ENCODE measurements around the gene SCAF11.

DNA sequence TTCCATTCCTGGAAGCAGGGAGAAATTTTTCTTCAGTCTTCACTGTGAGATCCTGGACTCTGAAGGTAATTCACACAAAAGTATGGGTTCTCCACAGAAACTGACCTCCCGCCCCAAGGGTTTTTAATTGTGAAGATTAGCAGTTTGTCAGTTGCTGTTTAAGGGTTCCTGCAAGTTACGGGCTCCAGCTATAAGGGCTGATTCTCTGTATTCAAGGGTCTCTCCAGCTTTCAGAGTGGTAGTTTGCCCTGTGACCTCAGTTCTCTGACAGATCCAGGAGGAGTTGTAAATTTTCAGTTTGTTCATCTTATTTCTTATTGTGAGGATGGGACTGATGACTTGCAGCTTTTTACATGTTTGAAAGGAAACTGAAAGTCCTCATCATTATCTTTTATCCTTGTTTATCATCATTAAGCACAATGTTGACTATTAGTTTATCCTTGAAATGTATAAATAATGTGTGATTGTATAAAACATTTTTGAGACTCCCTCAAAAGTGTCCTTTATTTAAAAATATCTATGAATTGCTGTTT is 110.9 kb downstream of the SCAF11 start:
- TF ChIP-seq POLR2A (IDR thresholded peaks at IDR 0.05), result no peak
- TF ChIP-seq, protein P1, sequence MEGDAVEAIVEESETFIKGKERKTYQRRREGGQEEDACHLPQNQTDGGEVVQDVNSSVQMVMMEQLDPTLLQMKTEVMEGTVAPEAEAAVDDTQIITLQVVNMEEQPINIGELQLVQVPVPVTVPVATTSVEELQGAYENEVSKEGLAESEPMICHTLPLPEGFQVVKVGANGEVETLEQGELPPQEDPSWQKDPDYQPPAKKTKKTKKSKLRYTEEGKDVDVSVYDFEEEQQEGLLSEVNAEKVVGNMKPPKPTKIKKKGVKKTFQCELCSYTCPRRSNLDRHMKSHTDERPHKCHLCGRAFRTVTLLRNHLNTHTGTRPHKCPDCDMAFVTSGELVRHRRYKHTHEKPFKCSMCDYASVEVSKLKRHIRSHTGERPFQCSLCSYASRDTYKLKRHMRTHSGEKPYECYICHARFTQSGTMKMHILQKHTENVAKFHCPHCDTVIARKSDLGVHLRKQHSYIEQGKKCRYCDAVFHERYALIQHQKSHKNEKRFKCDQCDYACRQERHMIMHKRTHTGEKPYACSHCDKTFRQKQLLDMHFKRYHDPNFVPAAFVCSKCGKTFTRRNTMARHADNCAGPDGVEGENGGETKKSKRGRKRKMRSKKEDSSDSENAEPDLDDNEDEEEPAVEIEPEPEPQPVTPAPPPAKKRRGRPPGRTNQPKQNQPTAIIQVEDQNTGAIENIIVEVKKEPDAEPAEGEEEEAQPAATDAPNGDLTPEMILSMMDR (IDR thresholded peaks at IDR 0.05), result no peak

Data from heart left ventricle (tissue), 13 donors.